A549 (cell line): ENCODE results near the gene SIAE. TPM values are rescaled to one million over a fixed set of nuclear protein-coding genes. Genes with fewer than 3 reads are reported as not detected.

Experiments used
- ATAC-seq, 2 experiments: fragments of 200-7000 bp in 1 of 2; fragments of >200 bp in 1 of 2; cut with Nextera tagmentation in 1 of 2; cut with Tn5 transposase in 1 of 2; 3 replicates each; pipeline versions ENCODE4 v1.8.0 to v1.9.1; 2018 to 2020; ENCODE audit warnings: mild to moderate bottlenecking in 1 of 2, moderate library complexity in 1 of 2
- CTCF ChIA-PET: fragments of 300-600 bp; sonication (Branson Sonifier 250); formaldehyde crosslinking; extraction: SDS; loops from one replicate; lab custom pipeline; 2021; ENCODE audit warnings: antibody characterized with exemption, inconsistent platforms; lab: Yijun Ruan, JAX
- POLR2A ChIA-PET: fragments of 350-600 bp; formaldehyde crosslinking; extraction: SDS; loops from one replicate; lab custom pipeline; 2021; ENCODE audit warnings: antibody characterized with exemption, inconsistent platforms; lab: Yijun Ruan, JAX
- DNase-seq, 2 experiments: peaks; one replicate each; pipeline versions ENCODE4 v3.0.0 to v3.0.0-alpha.2; 2011 to 2016; ENCODE audit warnings: low read depth in 1 of 2, low spot score in 1 of 2
- FAIRE-seq: peaks from 2 replicates; lab custom pipeline; 2011; peaks lifted over from hg19 to GRCh38; lab: Jason Lieb, UNC
- H3K27ac ChIP-seq, 2 experiments: fragments of >200 bp; sonication (Bioruptor Twin); formaldehyde crosslinking; 3 replicates each; pipeline ENCODE4 v1.5.1; 2016 to 2017
- H3K4me1 ChIP-seq: fragments of >200 bp; sonication (Bioruptor Twin); formaldehyde crosslinking; 3 replicates; pipeline ENCODE4 v1.6.1; 2016
- H3K4me2 ChIP-seq: fragments of >200 bp; sonication (Bioruptor Twin); formaldehyde crosslinking; 3 replicates; pipeline ENCODE4 v1.6.1; 2016
- H3K4me3 ChIP-seq: fragments of >200 bp; sonication (Bioruptor Twin); formaldehyde crosslinking; 3 replicates; pipeline ENCODE4 v1.5.1; 2016
- H3K9me3 ChIP-seq: fragments of >200 bp; sonication (Bioruptor Twin); formaldehyde crosslinking; 3 replicates; pipeline ENCODE4 v1.6.1; 2016
- CBX2 ChIP-seq: fragments of 200-600 bp; sonication (generic); IDR thresholded peaks from 2 replicates; pipeline ENCODE4 v1.6.1; 2016; ENCODE audit warnings: low read depth, mild to moderate bottlenecking, borderline replicate concordance
- CBX8 ChIP-seq: fragments of 200-600 bp; sonication (generic); IDR thresholded peaks from 2 replicates; pipeline ENCODE4 v1.6.1; 2016
- CEBPB ChIP-seq, 2 experiments: fragments of >200 bp in 1 of 2; sonication (Bioruptor Twin) in 1 of 2; formaldehyde crosslinking in 1 of 2; IDR thresholded peaks; 2 replicates each; pipeline ENCODE4 v1.6.1; 2012 to 2016
- CHD2 ChIP-seq: fragments of 150-350 bp; IDR thresholded peaks from 2 replicates; pipeline ENCODE4 v1.6.1; 2014; ENCODE audit warnings: low read length; ENCODE audit not compliant: partially characterized antibody
- CHD4 ChIP-seq: fragments of 200-600 bp; sonication (generic); IDR thresholded peaks from 2 replicates; pipeline ENCODE4 v1.6.1; 2016; ENCODE audit warnings: antibody characterized with exemption, mild to moderate bottlenecking, borderline replicate concordance
- EHMT2 ChIP-seq: fragments of 200-600 bp; sonication (generic); IDR thresholded peaks from 2 replicates; pipeline ENCODE4 v1.6.1; 2016; ENCODE audit warnings: antibody characterized with exemption, low read depth, mild to moderate bottlenecking, moderate library complexity
- EP300 ChIP-seq, 2 experiments: fragments of >200 bp; sonication (Bioruptor Twin); formaldehyde crosslinking; IDR thresholded peaks; 2 replicates in 1 of 2; 3 replicates in 1 of 2; pipeline ENCODE4 v1.6.1; 2016 to 2017
- ESRRA ChIP-seq: fragments of 150-350 bp; IDR thresholded peaks from 2 replicates; pipeline ENCODE4 v1.6.1; 2014; ENCODE audit warnings: mild to moderate bottlenecking, low read length, borderline replicate concordance
- FOXS1 ChIP-seq: fragments of 250-450 bp; sonication (Bioruptor Pico); IDR thresholded peaks from 2 replicates; pipeline ENCODE4 v1.5.0; 2020; ENCODE audit warnings: mild to moderate bottlenecking, moderate library complexity
- HEYL ChIP-seq: fragments of 250-450 bp; sonication (Bioruptor Pico); IDR thresholded peaks from 2 replicates; pipeline ENCODE4 v1.8.0; 2021; ENCODE audit warnings: mild to moderate bottlenecking, moderate library complexity
- HOXA7 ChIP-seq: fragments of 250-450 bp; sonication (Bioruptor Pico); IDR thresholded peaks from 2 replicates; pipeline ENCODE4 v1.5.0; 2020; ENCODE audit warnings: mild to moderate bottlenecking, moderate library complexity
- JUN ChIP-seq, 2 experiments: fragments of >200 bp; sonication (Bioruptor Twin); formaldehyde crosslinking; IDR thresholded peaks; 2 replicates in 1 of 2; 3 replicates in 1 of 2; pipeline ENCODE4 v1.6.1; 2016 to 2017
- JUNB ChIP-seq: fragments of >200 bp; sonication (Bioruptor Twin); formaldehyde crosslinking; IDR thresholded peaks from 2 replicates; pipeline ENCODE4 v1.6.1; 2016
- KDM1A ChIP-seq: fragments of 200-600 bp; sonication (generic); IDR thresholded peaks from 2 replicates; pipeline ENCODE4 v1.6.1; 2016; ENCODE audit warnings: low read depth, mild to moderate bottlenecking
- MYC ChIP-seq: IDR thresholded peaks from 2 replicates; pipeline ENCODE4 v1.6.1; 2012; ENCODE audit warnings: mild to moderate bottlenecking, inconsistent platforms, low read length, improper control_type of control experiment, borderline replicate concordance
- NFE2L2 ChIP-seq: fragments of 150-350 bp; conservative IDR thresholded peaks from 2 replicates; pipeline ENCODE4 v1.6.1; 2014; ENCODE audit warnings: low read length
- NPAS2 ChIP-seq: fragments of 250-450 bp; sonication (Bioruptor Pico); IDR thresholded peaks from 2 replicates; pipeline ENCODE4 v1.8.0; 2022; ENCODE audit warnings: mild to moderate bottlenecking, moderate library complexity, borderline replicate concordance
- PHF8 ChIP-seq: fragments of 200-600 bp; sonication (generic); IDR thresholded peaks from 2 replicates; pipeline ENCODE4 v1.6.1; 2016; ENCODE audit warnings: low read depth, mild to moderate bottlenecking, antibody characterized with exemption, moderate library complexity, borderline replicate concordance
- POLR2A ChIP-seq: IDR thresholded peaks from 2 replicates; pipeline ENCODE4 v1.6.1; 2012; ENCODE audit warnings: mild to moderate bottlenecking, low read length
- RAD21 ChIP-seq, 2 experiments: fragments of >200 bp in 1 of 2; sonication (Bioruptor Twin) in 1 of 2; formaldehyde crosslinking in 1 of 2; IDR thresholded peaks in 1 of 2; conservative IDR thresholded peaks in 1 of 2; 2 replicates in 1 of 2; 3 replicates in 1 of 2; pipeline ENCODE4 v1.6.1; 2012 to 2018; ENCODE audit warnings: inconsistent platforms in 1 of 2
- RARB ChIP-seq: fragments of 250-450 bp; sonication (Bioruptor Pico); IDR thresholded peaks from 2 replicates; pipeline ENCODE4 v1.8.0; 2021; ENCODE audit warnings: mild to moderate bottlenecking, moderate library complexity
- RFX5 ChIP-seq: fragments of 450-650 bp; IDR thresholded peaks from 2 replicates; pipeline ENCODE4 v1.7.1; 2014; ENCODE audit warnings: antibody characterized with exemption, mild to moderate bottlenecking, moderate library complexity
- SREBF2 ChIP-seq: fragments of 450-650 bp; IDR thresholded peaks from 2 replicates; pipeline ENCODE4 v1.6.1; 2014; ENCODE audit warnings: mild to moderate bottlenecking, moderate library complexity
- TFCP2L1 ChIP-seq: fragments of 250-450 bp; sonication (Bioruptor Pico); IDR thresholded peaks from 2 replicates; pipeline ENCODE4 v1.5.0; 2021; ENCODE audit warnings: mild to moderate bottlenecking
- TP53 ChIP-seq: fragments of 250-450 bp; sonication (Bioruptor Pico); IDR thresholded peaks from 2 replicates; pipeline ENCODE4 v1.5.0; 2021; ENCODE audit warnings: mild to moderate bottlenecking, moderate library complexity
- ZC3H11A ChIP-seq: fragments of 450-650 bp; IDR thresholded peaks from 2 replicates; pipeline ENCODE4 v1.6.1; 2014; ENCODE audit warnings: antibody characterized with exemption, mild to moderate bottlenecking
- WGBS: methylation state at CpG from one replicate; pipeline ENCODE4 v1.1.6; 2017; ENCODE audit errors: missing lambda C conversion rate; 5-methylcytosine and 5-hydroxymethylcytosine counted together
- polyA plus RNA-seq, 4 experiments: library from polyadenylated mRNA; depleted of rRNA in 3 of 4; stranded (reverse); fragments of >200 nt; fragmentation: RNase III in 1 of 4; extraction: RNeasy Plus Mini Kit Qiagen cat#74134 plus additional on column Dnase treatment in 1 of 4; gene quantifications; 2 replicates in 3 of 4; 3 replicates in 1 of 4; pipeline ENCODE4 v1.2.3, GENCODE V29; 2011 to 2017
- TF ChIP-seq, protein P1 (sequence below): IDR thresholded peaks from 2 replicates; pipeline ENCODE4 v1.6.1; 2012; ENCODE audit warnings: low read depth, borderline replicate concordance
- TF ChIP-seq, protein P2 (sequence below): fragments of >200 bp; sonication (Bioruptor Twin); formaldehyde crosslinking; IDR thresholded peaks from 3 replicates; pipeline ENCODE4 v1.6.1; 2016
- TF ChIP-seq, protein P3 (sequence below): fragments of 250-450 bp; sonication (Bioruptor Pico); IDR thresholded peaks from 2 replicates; pipeline ENCODE4 v1.5.0; 2021; ENCODE audit warnings: mild to moderate bottlenecking, moderate library complexity, borderline replicate concordance
- TF ChIP-seq, protein P4 (sequence below): IDR thresholded peaks from 2 replicates; pipeline ENCODE4 v1.6.1; 2012
- TF ChIP-seq, protein P5 (sequence below): fragments of 450-650 bp; IDR thresholded peaks from 2 replicates; pipeline ENCODE4 v1.6.1; 2014; ENCODE audit warnings: antibody characterized with exemption

The SIAE gene
- polyA plus RNA-seq, 2 of the 4 experiments (the other 2 are of a cell fraction): 10.3 to 23.2 TPM

DNA sequence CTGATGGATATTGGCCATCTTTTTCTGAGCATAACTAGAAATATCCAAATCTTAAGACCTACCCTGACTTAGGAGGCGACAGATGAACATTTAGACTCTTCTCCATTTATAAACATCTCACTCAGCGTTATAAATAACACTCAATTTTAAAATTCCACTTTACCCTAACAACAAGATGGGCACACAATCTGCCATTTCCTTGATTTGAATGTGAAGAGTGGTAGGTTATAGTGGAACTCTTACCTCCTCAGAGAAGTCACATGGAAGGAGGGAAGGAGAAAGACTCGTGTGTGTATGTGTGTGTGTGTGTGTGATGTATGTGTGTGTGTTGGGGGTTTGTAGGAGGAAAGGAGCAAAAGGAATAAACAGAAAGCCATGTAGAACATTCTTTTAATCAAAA is 15.0 kb downstream of the SIAE start:
- CTCF ChIA-PET: no interaction called here
- TF ChIP-seq KDM1A (no peak), CHD2 (no peak), MYC (no peak), JUNB (no peak), CBX2 (no peak), CEBPB (IDR thresholded peaks at IDR 0.05) (no peak), FOXS1 (CRISPR knock-in tag) (no peak), SREBF2 (no peak), RFX5 (no peak), ESRRA (no peak), TP53 (CRISPR knock-in tag) (no peak), TFCP2L1 (CRISPR knock-in tag) (no peak), NPAS2 (CRISPR knock-in tag) (no peak), PHF8 (no peak), RAD21 (conservative IDR thresholded peaks at IDR 0.05 in 1 of 2, IDR thresholded peaks at IDR 0.05 in 1 of 2) (no peak)
- TF ChIP-seq, protein P1, sequence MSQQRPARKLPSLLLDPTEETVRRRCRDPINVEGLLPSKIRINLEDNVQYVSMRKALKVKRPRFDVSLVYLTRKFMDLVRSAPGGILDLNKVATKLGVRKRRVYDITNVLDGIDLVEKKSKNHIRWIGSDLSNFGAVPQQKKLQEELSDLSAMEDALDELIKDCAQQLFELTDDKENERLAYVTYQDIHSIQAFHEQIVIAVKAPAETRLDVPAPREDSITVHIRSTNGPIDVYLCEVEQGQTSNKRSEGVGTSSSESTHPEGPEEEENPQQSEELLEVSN: no peak
- TF ChIP-seq, protein P2, sequence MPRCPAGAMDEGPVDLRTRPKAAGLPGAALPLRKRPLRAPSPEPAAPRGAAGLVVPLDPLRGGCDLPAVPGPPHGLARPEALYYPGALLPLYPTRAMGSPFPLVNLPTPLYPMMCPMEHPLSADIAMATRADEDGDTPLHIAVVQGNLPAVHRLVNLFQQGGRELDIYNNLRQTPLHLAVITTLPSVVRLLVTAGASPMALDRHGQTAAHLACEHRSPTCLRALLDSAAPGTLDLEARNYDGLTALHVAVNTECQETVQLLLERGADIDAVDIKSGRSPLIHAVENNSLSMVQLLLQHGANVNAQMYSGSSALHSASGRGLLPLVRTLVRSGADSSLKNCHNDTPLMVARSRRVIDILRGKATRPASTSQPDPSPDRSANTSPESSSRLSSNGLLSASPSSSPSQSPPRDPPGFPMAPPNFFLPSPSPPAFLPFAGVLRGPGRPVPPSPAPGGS: no peak
- TF ChIP-seq, protein P3, sequence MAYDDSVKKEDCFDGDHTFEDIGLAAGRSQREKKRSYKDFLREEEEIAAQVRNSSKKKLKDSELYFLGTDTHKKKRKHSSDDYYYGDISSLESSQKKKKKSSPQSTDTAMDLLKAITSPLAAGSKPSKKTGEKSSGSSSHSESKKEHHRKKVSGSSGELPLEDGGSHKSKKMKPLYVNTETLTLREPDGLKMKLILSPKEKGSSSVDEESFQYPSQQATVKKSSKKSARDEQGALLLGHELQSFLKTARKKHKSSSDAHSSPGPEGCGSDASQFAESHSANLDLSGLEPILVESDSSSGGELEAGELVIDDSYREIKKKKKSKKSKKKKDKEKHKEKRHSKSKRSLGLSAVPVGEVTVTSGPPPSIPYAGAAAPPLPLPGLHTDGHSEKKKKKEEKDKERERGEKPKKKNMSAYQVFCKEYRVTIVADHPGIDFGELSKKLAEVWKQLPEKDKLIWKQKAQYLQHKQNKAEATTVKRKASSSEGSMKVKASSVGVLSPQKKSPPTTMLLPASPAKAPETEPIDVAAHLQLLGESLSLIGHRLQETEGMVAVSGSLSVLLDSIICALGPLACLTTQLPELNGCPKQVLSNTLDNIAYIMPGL (CRISPR knock-in tag): no peak
- TF ChIP-seq, protein P4, sequence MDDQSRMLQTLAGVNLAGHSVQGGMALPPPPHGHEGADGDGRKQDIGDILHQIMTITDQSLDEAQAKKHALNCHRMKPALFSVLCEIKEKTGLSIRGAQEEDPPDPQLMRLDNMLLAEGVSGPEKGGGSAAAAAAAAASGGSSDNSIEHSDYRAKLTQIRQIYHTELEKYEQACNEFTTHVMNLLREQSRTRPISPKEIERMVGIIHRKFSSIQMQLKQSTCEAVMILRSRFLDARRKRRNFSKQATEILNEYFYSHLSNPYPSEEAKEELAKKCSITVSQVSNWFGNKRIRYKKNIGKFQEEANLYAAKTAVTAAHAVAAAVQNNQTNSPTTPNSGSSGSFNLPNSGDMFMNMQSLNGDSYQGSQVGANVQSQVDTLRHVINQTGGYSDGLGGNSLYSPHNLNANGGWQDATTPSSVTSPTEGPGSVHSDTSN: no peak
- 74% methylated on average over 3 of the region's 3 CpGs for WGBS
- Histone ChIP-seq H3K27ac (no peak overlapping the region), H3K4me2 (no peak overlapping the region), H3K9me3 (no peaks in the 10 kb centered on the region), H3K4me3 (no peak overlapping the region), H3K4me1 (no peaks in the 10 kb centered on the region)
- POLR2A ChIA-PET: no interaction called here
- ATAC-seq: no peak
- FAIRE-seq: no peak
- DNase-seq: no peak

DNA sequence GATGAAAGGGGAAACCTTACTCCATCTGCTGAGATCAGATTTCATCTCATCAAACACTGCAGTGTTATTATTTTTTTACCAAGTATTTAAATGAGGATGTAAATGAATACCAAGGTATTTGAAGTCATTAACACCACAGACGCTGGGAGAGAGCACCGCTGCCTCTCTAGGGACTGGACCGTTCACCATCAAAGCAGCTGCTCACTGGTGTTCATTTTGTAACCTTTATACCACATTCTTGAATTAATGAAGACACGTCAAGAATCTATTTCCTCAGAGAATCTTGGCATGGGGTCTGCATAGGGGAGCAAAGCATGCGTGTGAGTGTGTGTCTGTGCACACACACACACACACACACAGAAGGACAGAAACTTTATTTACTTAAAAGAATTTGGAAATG is 15.6 kb downstream of the SIAE start:
- no peak for DNase-seq
- no peak for ATAC-seq
- FAIRE-seq: no peak
- CTCF ChIA-PET: interaction anchor here (3.9 kb wide), 1 partner anchor 13 kb away, joined by 14 read pairs; no protein-coding TSS in a partner anchor
- Histone ChIP-seq H3K9me3 (no peaks in the 10 kb centered on the region), H3K4me1 (no peaks in the 10 kb centered on the region), H3K27ac (no peak overlapping the region), H3K4me3 (no peak overlapping the region), H3K4me2 (no peak overlapping the region)
- POLR2A ChIA-PET: no interaction called here
- 88% methylated on average over 5 of the region's 5 CpGs for WGBS
- TF ChIP-seq RARB: no peak
- TF ChIP-seq PHF8: no peak
- TF ChIP-seq TFCP2L1 (CRISPR knock-in tag): no peak
- TF ChIP-seq, protein P5, sequence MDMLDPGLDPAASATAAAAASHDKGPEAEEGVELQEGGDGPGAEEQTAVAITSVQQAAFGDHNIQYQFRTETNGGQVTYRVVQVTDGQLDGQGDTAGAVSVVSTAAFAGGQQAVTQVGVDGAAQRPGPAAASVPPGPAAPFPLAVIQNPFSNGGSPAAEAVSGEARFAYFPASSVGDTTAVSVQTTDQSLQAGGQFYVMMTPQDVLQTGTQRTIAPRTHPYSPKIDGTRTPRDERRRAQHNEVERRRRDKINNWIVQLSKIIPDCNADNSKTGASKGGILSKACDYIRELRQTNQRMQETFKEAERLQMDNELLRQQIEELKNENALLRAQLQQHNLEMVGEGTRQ: no peak
- TF ChIP-seq EP300 (IDR thresholded peaks at IDR 0.05): no peak
- no peak for TF ChIP-seq TP53 (CRISPR knock-in tag)
- TF ChIP-seq, protein P1: no peak
- no peak for TF ChIP-seq CHD4
- TF ChIP-seq CBX8: no peak
- no peak for TF ChIP-seq EHMT2
- no peak for TF ChIP-seq POLR2A
- no peak for TF ChIP-seq ZC3H11A
- no peak for TF ChIP-seq RAD21 (conservative IDR thresholded peaks at IDR 0.05 in 1 of 2, IDR thresholded peaks at IDR 0.05 in 1 of 2)
- TF ChIP-seq HOXA7 (CRISPR knock-in tag): no peak
- no peak for TF ChIP-seq JUN (IDR thresholded peaks at IDR 0.05)
- no peak for TF ChIP-seq HEYL (CRISPR knock-in tag)
- no peak for TF ChIP-seq NFE2L2
- TF ChIP-seq SREBF2: no peak
- TF ChIP-seq, protein P3 (CRISPR knock-in tag): no peak
